ENCODE results near the gene EXOC1L.

GRCh38 chr4:55827582-55827981, 8.0 kb downstream of the EXOC1L start:
- TF ChIP-seq, protein P1, sequence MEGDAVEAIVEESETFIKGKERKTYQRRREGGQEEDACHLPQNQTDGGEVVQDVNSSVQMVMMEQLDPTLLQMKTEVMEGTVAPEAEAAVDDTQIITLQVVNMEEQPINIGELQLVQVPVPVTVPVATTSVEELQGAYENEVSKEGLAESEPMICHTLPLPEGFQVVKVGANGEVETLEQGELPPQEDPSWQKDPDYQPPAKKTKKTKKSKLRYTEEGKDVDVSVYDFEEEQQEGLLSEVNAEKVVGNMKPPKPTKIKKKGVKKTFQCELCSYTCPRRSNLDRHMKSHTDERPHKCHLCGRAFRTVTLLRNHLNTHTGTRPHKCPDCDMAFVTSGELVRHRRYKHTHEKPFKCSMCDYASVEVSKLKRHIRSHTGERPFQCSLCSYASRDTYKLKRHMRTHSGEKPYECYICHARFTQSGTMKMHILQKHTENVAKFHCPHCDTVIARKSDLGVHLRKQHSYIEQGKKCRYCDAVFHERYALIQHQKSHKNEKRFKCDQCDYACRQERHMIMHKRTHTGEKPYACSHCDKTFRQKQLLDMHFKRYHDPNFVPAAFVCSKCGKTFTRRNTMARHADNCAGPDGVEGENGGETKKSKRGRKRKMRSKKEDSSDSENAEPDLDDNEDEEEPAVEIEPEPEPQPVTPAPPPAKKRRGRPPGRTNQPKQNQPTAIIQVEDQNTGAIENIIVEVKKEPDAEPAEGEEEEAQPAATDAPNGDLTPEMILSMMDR (IDR thresholded peaks at IDR 0.05 in 2 of 3, conservative IDR thresholded peaks at IDR 0.05 in 1 of 3; ENCODE audit: borderline replicate concordance in 1 of 3, insufficient read depth in 1 of 3, low read depth in 2 of 3, low read length in 2 of 3) = no peak
- TF ChIP-seq POLR2A (IDR thresholded peaks at IDR 0.05; ENCODE audit: borderline replicate concordance, extremely low read depth, insufficient read depth, insufficient read length) (no peak), YY1 (IDR thresholded peaks at IDR 0.05; ENCODE audit: extremely low read depth, insufficient replicate concordance, low read depth, low read length) (no peak), SRF (IDR thresholded peaks at IDR 0.05; ENCODE audit: low read depth) (no peak)

All from HCT116 (cell line).